Heart left ventricle (tissue), 16 donors: Measurements from ENCODE around the gene SUSD4. TPM values are rescaled to one million over a fixed set of nuclear protein-coding genes. Genes with fewer than 3 reads are reported as not detected.

Experiments
- ATAC-seq, 4 donors: fragments of 200-7000 bp; cut with Tn5 transposase; one replicate each; pipeline ENCODE4 v1.9.1; 2020 to 2022; ENCODE audit warnings: moderate library complexity in 4 of 4, mild to moderate bottlenecking in 3 of 4, moderate number of reproducible peaks in 1 of 4
- DNase-seq, 5 donors: peaks; one replicate each; pipeline ENCODE4 v3.0.0-alpha.2; 2020
- H3K27ac ChIP-seq, 12 donors: fragments of 200-600 bp; sonication (generic) in 4 of 12; one replicate each; pipeline versions ENCODE4 v1.5.0 to v1.8.0; 2016 to 2022; ENCODE audit warnings: mild to moderate bottlenecking in 2 of 12
- H3K27me3 ChIP-seq, 9 donors: fragments of 200-600 bp; sonication (generic) in 2 of 9; one replicate each; pipeline versions ENCODE4 v1.5.1 to v1.8.0; 2016 to 2022; ENCODE audit warnings: mild to moderate bottlenecking in 3 of 9
- H3K36me3 ChIP-seq, 9 donors: fragments of 200-600 bp; sonication (generic) in 2 of 9; one replicate each; pipeline versions ENCODE4 v1.5.0 to v1.8.0; 2018 to 2022; ENCODE audit warnings: mild to moderate bottlenecking in 2 of 9
- H3K4me1 ChIP-seq, 12 donors: fragments of 200-600 bp; sonication (generic) in 4 of 12; one replicate each; pipeline versions ENCODE4 v1.5.0 to v1.8.0; 2016 to 2022; ENCODE audit warnings: mild to moderate bottlenecking in 3 of 12
- H3K4me3 ChIP-seq, 12 donors: fragments of 200-600 bp; sonication (generic) in 4 of 12; one replicate each; pipeline versions ENCODE4 v1.5.0 to v1.8.0; 2017 to 2022; ENCODE audit warnings: mild to moderate bottlenecking in 9 of 12, moderate library complexity in 4 of 12
- H3K9me3 ChIP-seq, 12 donors: fragments of 200-600 bp; sonication (generic) in 4 of 12; one replicate each; pipeline versions ENCODE4 v1.5.0 to v1.8.0; 2016 to 2022; ENCODE audit warnings: mild to moderate bottlenecking in 1 of 12
- POLR2A ChIP-seq, 2 donors: fragments of 450-650 bp; IDR thresholded peaks; one replicate each; pipeline ENCODE4 v1.6.1; 2017; ENCODE audit warnings: antibody characterized with exemption in 2 of 2, mild to moderate bottlenecking in 2 of 2, moderate library complexity in 2 of 2
- WGBS, 4 donors: extraction: QIAGEN DNeasy Blood & Tissue Kit in 2 of 4; methylation state at CpG; one replicate each; pipeline versions ENCODE4 v1.1.5 to v1.1.7; 2013 to 2018; 5-methylcytosine and 5-hydroxymethylcytosine counted together
- intact Hi-C, 10 donors: fragments of 100-400 bp; cut with DNase I; formaldehyde crosslinking; loops; one replicate each; pipeline versions ENCODE4 v1.11.1 to v1.14.2; 2022
- polyA plus RNA-seq, 2 donors: library from polyadenylated mRNA; stranded (reverse); fragments of 200-250 nt; gene quantifications; one replicate each; pipeline ENCODE4 v1.2.3, GENCODE V29; 2013
- total RNA-seq, 9 donors: library from RNA; depleted of rRNA in 2 of 9; stranded (reverse); fragments of >200 nt in 2 of 9; fragmentation: NEBNext Ultra II Directional in 3 of 9; extraction: Animal tissue kit (Norgen Biotek cat#: 25700) in 3 of 9; gene quantifications; one replicate each; pipeline versions ENCODE4 v1.1.0 to v1.2.4, GENCODE V29; 2016 to 2023
- TF ChIP-seq, protein P1 (sequence below), 12 donors: fragments of 200-600 bp; sonication (generic) in 4 of 12; IDR thresholded peaks; one replicate each; pipeline versions ENCODE4 v1.5.0 to v1.8.0; 2018 to 2022; ENCODE audit warnings: antibody characterized with exemption in 12 of 12, mild to moderate bottlenecking in 5 of 12
- donor health status: ischemic (EF 13 %, LVEDD 7.1; RV severe dilation, severe dysfunction).
- donor health status: healthy with polysubstance abuse.
- donor health status: DM: no; HTN: yes; CAD: no.
- donor health status: DM: no; HTN: no; CAD: no.
- donor health status: ischemic (EF 25% LVEDD 6.9; RV normal size, moderate dysfunction).
- donor health status: ischemic (EF 25% LVEDD 5.7; RV mildly dilated, moderate dysfunction).
- donor health status: healthy.
- donor health status: DM: yes; HTN: yes; CAD: no.
- donor health status: ischemic (EF 35%, LVEDD 5.7; RV mildly dilated, moderate dysfunction).
- donor health status: nonischemic (EF 11% LVEDD 7.7; RV severe dilation, severe dysfunction).
- donor health status: DM: yes; HTN: yes; CAD: no.
- donor health status: PGD.
- donor health status: ischemic (EF 29% LVEDD 5.4; RV normal size, mild dysfunction).
- donor health status: nonischemic (EF 23%, LVEDD 6.1; RV moderate dilation, normal function).

SUSD4 gene
- total and polyA plus RNA-seq, 11 donors = 0.40 to 27.2 (median 2.4) TPM

DNA sequence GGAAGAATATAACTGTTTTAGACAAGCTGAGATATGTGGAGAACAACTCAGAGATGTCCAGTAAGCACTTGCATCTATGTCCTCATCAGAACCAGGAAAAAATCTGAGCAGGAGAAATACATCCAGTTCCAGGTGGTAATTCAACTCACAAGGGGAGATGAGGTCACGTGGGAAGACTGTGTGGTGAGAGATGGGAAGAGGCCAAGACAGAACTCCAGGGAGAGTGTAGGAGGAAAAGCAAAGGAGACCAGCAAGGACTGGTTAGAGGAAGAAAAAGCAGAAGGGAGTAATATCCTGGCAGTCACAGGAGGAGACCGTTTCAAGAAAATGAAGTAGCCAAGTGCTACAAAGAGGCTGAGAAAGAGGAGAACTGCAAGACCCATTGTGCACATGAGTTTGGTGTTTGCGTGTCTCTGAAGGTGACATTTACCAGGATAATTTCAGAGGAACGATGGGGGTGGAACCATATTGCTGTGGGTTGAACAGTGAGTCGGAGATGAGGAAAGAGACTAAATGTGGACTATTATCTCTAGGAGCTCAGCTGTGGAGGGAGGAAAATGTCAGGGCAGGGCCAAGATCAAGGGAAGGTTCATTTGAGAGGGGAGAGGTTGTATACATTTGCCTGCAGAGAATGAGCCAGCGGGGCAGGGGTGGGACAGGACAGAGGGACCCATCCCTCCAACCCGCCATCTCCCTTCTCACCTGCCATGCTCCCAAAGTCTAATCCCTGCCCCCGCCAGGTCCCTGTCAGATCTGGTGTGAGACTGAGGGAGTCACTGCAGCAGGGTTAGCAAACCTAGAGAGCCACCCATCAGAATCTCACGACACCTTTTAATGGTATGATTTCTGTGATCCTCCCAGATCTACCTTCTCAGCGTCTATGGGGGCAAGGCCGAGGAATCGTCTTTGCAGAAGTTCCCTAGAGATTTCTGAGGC is 24.9 kb downstream of the SUSD4 start:
- peak overlapping the region in 5 of 12 donors; percentile 6 to 85 (median 78) for H3K27ac ChIP-seq
- H3K4me3 ChIP-seq = no peak overlapping the region
- ATAC-seq (peak in 3 of 4 donors; percentile 23 to 59 (median 43)), DNase-seq (no peak)
- peaks cover 0 to 56% (median 14%) of the 10 kb centered on the region in 12 donors for H3K4me1 ChIP-seq
- 68 to 84% (median 72%) methylated on average over 11 to 12 of the region's 12 CpGs for WGBS, 4 donors
- H3K36me3 ChIP-seq = no peaks in the 10 kb centered on the region
- H3K27me3 ChIP-seq = no peaks in the 10 kb centered on the region
- no peaks in the 10 kb centered on the region for H3K9me3 ChIP-seq
- no peak for TF ChIP-seq POLR2A (IDR thresholded peaks at IDR 0.05)
- TF ChIP-seq, protein P1, sequence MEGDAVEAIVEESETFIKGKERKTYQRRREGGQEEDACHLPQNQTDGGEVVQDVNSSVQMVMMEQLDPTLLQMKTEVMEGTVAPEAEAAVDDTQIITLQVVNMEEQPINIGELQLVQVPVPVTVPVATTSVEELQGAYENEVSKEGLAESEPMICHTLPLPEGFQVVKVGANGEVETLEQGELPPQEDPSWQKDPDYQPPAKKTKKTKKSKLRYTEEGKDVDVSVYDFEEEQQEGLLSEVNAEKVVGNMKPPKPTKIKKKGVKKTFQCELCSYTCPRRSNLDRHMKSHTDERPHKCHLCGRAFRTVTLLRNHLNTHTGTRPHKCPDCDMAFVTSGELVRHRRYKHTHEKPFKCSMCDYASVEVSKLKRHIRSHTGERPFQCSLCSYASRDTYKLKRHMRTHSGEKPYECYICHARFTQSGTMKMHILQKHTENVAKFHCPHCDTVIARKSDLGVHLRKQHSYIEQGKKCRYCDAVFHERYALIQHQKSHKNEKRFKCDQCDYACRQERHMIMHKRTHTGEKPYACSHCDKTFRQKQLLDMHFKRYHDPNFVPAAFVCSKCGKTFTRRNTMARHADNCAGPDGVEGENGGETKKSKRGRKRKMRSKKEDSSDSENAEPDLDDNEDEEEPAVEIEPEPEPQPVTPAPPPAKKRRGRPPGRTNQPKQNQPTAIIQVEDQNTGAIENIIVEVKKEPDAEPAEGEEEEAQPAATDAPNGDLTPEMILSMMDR (IDR thresholded peaks at IDR 0.05) = no peak
- intact Hi-C loops = no loop called here

DNA sequence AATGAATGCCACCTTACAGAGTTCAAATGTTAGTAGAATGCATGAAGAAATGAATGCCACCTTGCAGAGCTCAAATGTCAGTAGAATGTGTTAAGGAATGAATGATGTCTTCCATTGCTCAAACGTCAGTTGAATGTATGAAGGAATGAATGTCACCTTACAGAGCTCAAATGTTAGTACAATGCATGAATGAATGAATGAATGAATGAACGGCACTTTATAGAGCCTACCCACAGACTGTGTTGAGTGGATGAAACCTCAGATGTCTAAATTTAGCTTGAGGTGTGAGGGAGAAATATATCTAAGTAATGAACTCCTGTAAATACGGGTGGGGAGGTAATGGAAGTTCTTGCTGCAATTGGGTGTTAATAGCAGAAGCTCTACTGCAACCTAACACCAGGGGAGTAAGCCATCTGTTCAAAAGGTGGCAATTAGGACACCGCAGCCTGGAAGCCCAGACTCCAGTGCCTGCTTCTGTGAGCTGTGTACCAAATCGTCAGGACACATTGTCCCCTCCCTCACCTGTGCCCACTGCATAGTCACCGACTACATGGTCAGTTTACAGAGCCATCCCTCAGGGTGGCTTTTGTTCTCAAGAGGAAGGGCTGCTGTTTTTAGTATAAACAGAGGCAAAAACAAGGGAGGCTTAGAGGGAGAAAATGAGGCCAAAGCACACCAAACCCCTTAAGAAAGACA is 26.7 kb downstream of the SUSD4 start:
- ATAC-seq (no peak), DNase-seq (no peak)
- Histone ChIP-seq H3K9me3 (no peaks in the 10 kb centered on the region), H3K27me3 (no peaks in the 10 kb centered on the region), H3K4me3 (no peak overlapping the region), H3K27ac (no peak overlapping the region), H3K36me3 (no peaks in the 10 kb centered on the region), H3K4me1 (peaks cover 0 to 43% (median 8%) of the 10 kb centered on the region in 12 donors)
- TF ChIP-seq, protein P1 (IDR thresholded peaks at IDR 0.05) = no peak
- TF ChIP-seq POLR2A (IDR thresholded peaks at IDR 0.05) = no peak
- intact Hi-C loops = no loop called here
- 69 to 82% (median 76%) methylated on average over 6 of the region's 6 CpGs for WGBS, 4 donors

GRCh38 chr1:223334156-223334555 is 29.8 kb downstream of the SUSD4 start:
- ATAC-seq = no peak
- Histone ChIP-seq H3K27ac (no peak overlapping the region), H3K4me1 (peaks cover 0 to 15% (median 2%) of the 10 kb centered on the region in 12 donors), H3K27me3 (no peaks in the 10 kb centered on the region), H3K36me3 (no peaks in the 10 kb centered on the region), H3K9me3 (no peaks in the 10 kb centered on the region), H3K4me3 (no peak overlapping the region)
- 86 to 92% (median 87%) methylated on average over 2 of the region's 2 CpGs for WGBS, 4 donors
- intact Hi-C loops = no loop called here
- no peak for DNase-seq
- TF ChIP-seq POLR2A (IDR thresholded peaks at IDR 0.05) = no peak
- TF ChIP-seq, protein P1 (IDR thresholded peaks at IDR 0.05) = no peak

DNA sequence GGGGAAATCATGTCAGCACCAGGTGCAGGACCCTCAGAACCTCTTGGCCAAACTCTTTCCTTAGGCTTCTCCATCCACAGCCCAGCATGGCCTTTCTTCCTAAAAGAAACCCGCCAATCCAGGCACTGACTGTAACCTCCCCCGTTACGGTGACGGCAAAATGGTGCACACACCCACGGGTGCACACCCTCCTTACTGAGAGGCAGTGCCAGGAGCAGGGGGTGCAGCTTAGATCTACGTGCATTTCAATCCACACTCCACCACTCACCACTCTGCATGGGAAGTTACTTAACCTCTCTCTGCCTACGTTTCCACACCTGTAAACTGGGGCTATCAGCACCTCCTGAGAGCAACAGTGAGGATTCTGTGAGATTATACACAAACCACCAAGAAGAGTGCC is 31.0 kb downstream of the SUSD4 start:
- ATAC-seq (no peak), DNase-seq (no peak)
- Histone ChIP-seq H3K27ac (no peak overlapping the region), H3K4me1 (peaks cover 0 to 5% (median 0%) of the 10 kb centered on the region in 12 donors), H3K4me3 (no peak overlapping the region), H3K27me3 (no peaks in the 10 kb centered on the region), H3K9me3 (no peaks in the 10 kb centered on the region), H3K36me3 (no peaks in the 10 kb centered on the region)
- WGBS, 4 donors = 83 to 90% (median 85%) methylated on average over 7 of the region's 7 CpGs
- TF ChIP-seq, protein P1 (IDR thresholded peaks at IDR 0.05) = no peak
- no peak for TF ChIP-seq POLR2A (IDR thresholded peaks at IDR 0.05)
- intact Hi-C loops = no loop called here
